ENCODE measurements around the gene DSC3. TPM values are rescaled to one million over a fixed set of nuclear protein-coding genes. Genes with fewer than 3 reads are reported as not detected.
"Not testable (repeated sequence)": the region's sequence is repeated elsewhere in the genome, so short reads cannot be mapped to it uniquely, and the experiment has no call there.

The DSC3 gene
- total RNA-seq, 1 experiment from 2014 or later: not detected

GRCh38 chr18:30985753-30986152, 56.8 kb downstream of the DSC3 start:
- H3K36me3 ChIP-seq (ENCODE audit: low read depth): no peaks in the 10 kb centered on the region
- H3F3A ChIP-seq (ENCODE audit: insufficient read depth, low read depth): peaks cover 11% of the 10 kb centered on the region; the same call in 1 of the 2 replicates
- BruUV-seq (replicated peaks): no TSS peak

GRCh38 chr18:30982285-30982992, 60.1 kb downstream of the DSC3 start:
- H3K9me2 ChIP-seq (ENCODE audit: insufficient read depth): no peaks in the 10 kb centered on the region
- POLR2A ChIA-PET (ENCODE audit: unreplicated experiment): no interaction called here

More at GRCh38 chr18:30985753-30986152, 56.8 kb downstream of the DSC3 start:
- Histone ChIP-seq H3K27ac (no peak overlapping the region), H3K4me3 (no peak overlapping the region), H3K27me3 (ENCODE audit: insufficient read depth, low read depth) (no peaks in the 10 kb centered on the region), H4K20me1 (ENCODE audit: insufficient read depth) (no peaks in the 10 kb centered on the region), H3K79me2 (ENCODE audit: low read depth) (no peaks in the 10 kb centered on the region), H3K9me3 (ENCODE audit: insufficient read depth, low read depth) (no peaks in the 10 kb centered on the region), H2AFZ (no peak overlapping the region), H3K4me2 (no peak overlapping the region), H3K4me1 (replicated peaks; ENCODE audit: insufficient read depth) (peaks cover 10% of the 10 kb centered on the region), H3K9me2 (ENCODE audit: insufficient read depth) (no peaks in the 10 kb centered on the region)
- no peak for DNase-seq
- no peak for TF ChIP-seq EZH2 (IDR thresholded peaks at IDR 0.05; ENCODE audit: low read depth)
- TF ChIP-seq, protein P1, sequence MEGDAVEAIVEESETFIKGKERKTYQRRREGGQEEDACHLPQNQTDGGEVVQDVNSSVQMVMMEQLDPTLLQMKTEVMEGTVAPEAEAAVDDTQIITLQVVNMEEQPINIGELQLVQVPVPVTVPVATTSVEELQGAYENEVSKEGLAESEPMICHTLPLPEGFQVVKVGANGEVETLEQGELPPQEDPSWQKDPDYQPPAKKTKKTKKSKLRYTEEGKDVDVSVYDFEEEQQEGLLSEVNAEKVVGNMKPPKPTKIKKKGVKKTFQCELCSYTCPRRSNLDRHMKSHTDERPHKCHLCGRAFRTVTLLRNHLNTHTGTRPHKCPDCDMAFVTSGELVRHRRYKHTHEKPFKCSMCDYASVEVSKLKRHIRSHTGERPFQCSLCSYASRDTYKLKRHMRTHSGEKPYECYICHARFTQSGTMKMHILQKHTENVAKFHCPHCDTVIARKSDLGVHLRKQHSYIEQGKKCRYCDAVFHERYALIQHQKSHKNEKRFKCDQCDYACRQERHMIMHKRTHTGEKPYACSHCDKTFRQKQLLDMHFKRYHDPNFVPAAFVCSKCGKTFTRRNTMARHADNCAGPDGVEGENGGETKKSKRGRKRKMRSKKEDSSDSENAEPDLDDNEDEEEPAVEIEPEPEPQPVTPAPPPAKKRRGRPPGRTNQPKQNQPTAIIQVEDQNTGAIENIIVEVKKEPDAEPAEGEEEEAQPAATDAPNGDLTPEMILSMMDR (conservative IDR thresholded peaks at IDR 0.05): no peak
- CTCF ChIA-PET: no interaction called here
- POLR2A ChIA-PET (ENCODE audit: unreplicated experiment): no interaction called here
- intact Hi-C loops (cut with micrococcal nuclease; ENCODE audit: unreplicated experiment): no loop called here

GRCh38 chr18:30978091-30978490, 64.5 kb downstream of the DSC3 start:
- H2AFZ ChIP-seq; H3K27me3 ChIP-seq (ENCODE audit: insufficient read depth, low read depth); H3K79me2 ChIP-seq (ENCODE audit: low read depth); H3K4me2 ChIP-seq; H3K9me3 ChIP-seq (ENCODE audit: insufficient read depth, low read depth); H4K20me1 ChIP-seq (ENCODE audit: insufficient read depth); H3K36me3 ChIP-seq (ENCODE audit: low read depth); CTCF ChIA-PET; BruUV-seq (replicated peaks); H3K27ac ChIP-seq; H3K4me1 ChIP-seq (replicated peaks; ENCODE audit: insufficient read depth); H3K9me2 ChIP-seq (ENCODE audit: insufficient read depth); H3K4me3 ChIP-seq; H3F3A ChIP-seq (ENCODE audit: insufficient read depth, low read depth); DNase-seq: not testable (repeated sequence)
- POLR2A ChIA-PET (ENCODE audit: unreplicated experiment): interaction anchor here (0.8 kb wide), 1 partner anchor 432 kb away, joined by 15 read pairs; no protein-coding TSS in a partner anchor
- intact Hi-C loops (cut with micrococcal nuclease; ENCODE audit: unreplicated experiment): loop anchor here (10.0 kb wide), 1 partner anchor 437 kb away; no protein-coding TSS in a partner anchor

More at GRCh38 chr18:30982285-30982992, 60.1 kb downstream of the DSC3 start:
- H3K4me1 ChIP-seq (replicated peaks; ENCODE audit: insufficient read depth): no peaks in the 10 kb centered on the region; the same call in 1 of the 2 replicates
- no peak overlapping the region for H2AFZ ChIP-seq
- CTCF ChIA-PET: no interaction called here
- TF ChIP-seq, protein P1 (conservative IDR thresholded peaks at IDR 0.05): no peak
- TF ChIP-seq EZH2 (IDR thresholded peaks at IDR 0.05; ENCODE audit: low read depth): no peak
- no TSS peak for BruUV-seq (replicated peaks)
- peaks cover 5% of the 10 kb centered on the region; the same call in 1 of the 2 replicates for H3F3A ChIP-seq (ENCODE audit: insufficient read depth, low read depth)
- no peaks in the 10 kb centered on the region for H3K27me3 ChIP-seq (ENCODE audit: insufficient read depth, low read depth)
- H3K4me3 ChIP-seq: no peak overlapping the region
- H3K4me2 ChIP-seq: no peak overlapping the region
- DNase-seq: no peak
- no peaks in the 10 kb centered on the region for H3K79me2 ChIP-seq (ENCODE audit: low read depth)
- no peak overlapping the region for H3K27ac ChIP-seq
- H3K36me3 ChIP-seq (ENCODE audit: low read depth): no peaks in the 10 kb centered on the region
- no peaks in the 10 kb centered on the region for H4K20me1 ChIP-seq (ENCODE audit: insufficient read depth)
- no peaks in the 10 kb centered on the region for H3K9me3 ChIP-seq (ENCODE audit: insufficient read depth, low read depth)
- intact Hi-C loops (cut with micrococcal nuclease; ENCODE audit: unreplicated experiment): no loop called here

Data from PC-9 (cell line).